ENCODE results near the gene GPX7.

The GPX7 gene

DNA sequence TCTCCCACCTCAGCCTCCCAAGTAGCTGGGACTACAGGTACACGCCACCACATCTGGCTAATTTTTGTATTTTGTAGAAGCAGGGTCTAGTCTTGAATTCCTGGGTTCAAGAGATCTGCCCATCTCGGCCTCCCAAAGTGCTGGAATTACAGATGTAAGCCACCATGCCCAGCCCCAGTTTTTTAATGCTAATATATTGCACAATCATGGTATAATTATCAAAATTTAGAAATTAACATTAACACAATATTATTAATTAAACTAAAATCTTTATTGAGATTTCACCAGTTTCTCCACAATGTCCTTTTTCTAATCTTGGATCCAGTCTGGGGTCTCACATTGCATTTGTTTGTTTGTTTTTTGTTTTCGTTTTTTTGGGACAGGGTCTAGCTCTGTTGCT is 21.9 kb upstream of the GPX7 start:
- TF ChIP-seq POLR2AphosphoS5 (IDR thresholded peaks at IDR 0.05; ENCODE audit: low read depth): no peak
- TF ChIP-seq, protein P1, sequence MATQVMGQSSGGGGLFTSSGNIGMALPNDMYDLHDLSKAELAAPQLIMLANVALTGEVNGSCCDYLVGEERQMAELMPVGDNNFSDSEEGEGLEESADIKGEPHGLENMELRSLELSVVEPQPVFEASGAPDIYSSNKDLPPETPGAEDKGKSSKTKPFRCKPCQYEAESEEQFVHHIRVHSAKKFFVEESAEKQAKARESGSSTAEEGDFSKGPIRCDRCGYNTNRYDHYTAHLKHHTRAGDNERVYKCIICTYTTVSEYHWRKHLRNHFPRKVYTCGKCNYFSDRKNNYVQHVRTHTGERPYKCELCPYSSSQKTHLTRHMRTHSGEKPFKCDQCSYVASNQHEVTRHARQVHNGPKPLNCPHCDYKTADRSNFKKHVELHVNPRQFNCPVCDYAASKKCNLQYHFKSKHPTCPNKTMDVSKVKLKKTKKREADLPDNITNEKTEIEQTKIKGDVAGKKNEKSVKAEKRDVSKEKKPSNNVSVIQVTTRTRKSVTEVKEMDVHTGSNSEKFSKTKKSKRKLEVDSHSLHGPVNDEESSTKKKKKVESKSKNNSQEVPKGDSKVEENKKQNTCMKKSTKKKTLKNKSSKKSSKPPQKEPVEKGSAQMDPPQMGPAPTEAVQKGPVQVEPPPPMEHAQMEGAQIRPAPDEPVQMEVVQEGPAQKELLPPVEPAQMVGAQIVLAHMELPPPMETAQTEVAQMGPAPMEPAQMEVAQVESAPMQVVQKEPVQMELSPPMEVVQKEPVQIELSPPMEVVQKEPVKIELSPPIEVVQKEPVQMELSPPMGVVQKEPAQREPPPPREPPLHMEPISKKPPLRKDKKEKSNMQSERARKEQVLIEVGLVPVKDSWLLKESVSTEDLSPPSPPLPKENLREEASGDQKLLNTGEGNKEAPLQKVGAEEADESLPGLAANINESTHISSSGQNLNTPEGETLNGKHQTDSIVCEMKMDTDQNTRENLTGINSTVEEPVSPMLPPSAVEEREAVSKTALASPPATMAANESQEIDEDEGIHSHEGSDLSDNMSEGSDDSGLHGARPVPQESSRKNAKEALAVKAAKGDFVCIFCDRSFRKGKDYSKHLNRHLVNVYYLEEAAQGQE (IDR thresholded peaks at IDR 0.05; ENCODE audit: insufficient replicate concordance, low read depth): no peak
- no peak for TF ChIP-seq GABPA (IDR thresholded peaks at IDR 0.05; ENCODE audit: low read depth)
- TF ChIP-seq SPI1 (IDR thresholded peaks at IDR 0.05; ENCODE audit: borderline replicate concordance, low read depth): no peak
- TF ChIP-seq, protein P2, sequence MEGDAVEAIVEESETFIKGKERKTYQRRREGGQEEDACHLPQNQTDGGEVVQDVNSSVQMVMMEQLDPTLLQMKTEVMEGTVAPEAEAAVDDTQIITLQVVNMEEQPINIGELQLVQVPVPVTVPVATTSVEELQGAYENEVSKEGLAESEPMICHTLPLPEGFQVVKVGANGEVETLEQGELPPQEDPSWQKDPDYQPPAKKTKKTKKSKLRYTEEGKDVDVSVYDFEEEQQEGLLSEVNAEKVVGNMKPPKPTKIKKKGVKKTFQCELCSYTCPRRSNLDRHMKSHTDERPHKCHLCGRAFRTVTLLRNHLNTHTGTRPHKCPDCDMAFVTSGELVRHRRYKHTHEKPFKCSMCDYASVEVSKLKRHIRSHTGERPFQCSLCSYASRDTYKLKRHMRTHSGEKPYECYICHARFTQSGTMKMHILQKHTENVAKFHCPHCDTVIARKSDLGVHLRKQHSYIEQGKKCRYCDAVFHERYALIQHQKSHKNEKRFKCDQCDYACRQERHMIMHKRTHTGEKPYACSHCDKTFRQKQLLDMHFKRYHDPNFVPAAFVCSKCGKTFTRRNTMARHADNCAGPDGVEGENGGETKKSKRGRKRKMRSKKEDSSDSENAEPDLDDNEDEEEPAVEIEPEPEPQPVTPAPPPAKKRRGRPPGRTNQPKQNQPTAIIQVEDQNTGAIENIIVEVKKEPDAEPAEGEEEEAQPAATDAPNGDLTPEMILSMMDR (IDR thresholded peaks at IDR 0.05; ENCODE audit: insufficient read depth, low read length): no peak
- DNase-seq (ENCODE audit: low read depth in 1 of 2, low spot score in 1 of 2): no peak
- H3K27me3 ChIP-seq (ENCODE audit: insufficient read depth, poor library complexity, severe bottlenecking): no peaks in the 10 kb centered on the region
- H3K27ac ChIP-seq (replicated peaks): no peak overlapping the region
- no peak overlapping the region for H3K4me3 ChIP-seq (replicated peaks; ENCODE audit: insufficient read depth, low read length)

DNA sequence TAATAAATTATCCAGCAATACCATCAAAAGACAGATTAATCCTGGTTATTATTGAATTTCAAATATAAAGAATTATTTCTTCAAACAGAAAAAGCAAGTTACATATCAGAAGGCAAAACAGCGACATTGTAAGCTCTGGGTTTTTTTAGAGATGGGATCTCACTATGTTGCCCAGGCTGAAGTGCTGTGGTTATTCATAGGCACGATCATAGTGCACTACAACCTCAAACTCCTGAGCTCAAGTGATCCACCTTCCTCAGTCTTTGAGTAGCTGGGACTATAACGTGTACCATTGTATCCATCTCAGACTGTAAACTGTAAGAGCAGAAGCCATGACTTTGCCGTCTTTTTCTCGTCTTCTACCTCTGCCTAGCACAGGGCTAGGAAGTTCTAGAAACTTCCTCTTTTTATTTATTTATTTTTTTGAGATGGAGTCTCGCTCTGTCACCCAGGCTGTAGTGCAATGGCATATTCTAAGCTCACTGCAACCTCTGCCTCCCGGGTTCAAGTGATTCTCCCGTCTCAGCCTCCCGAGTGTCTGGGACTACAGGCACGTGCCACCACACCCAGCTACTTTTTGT is 20.0 kb upstream of the GPX7 start:
- no peak overlapping the region for H3K27ac ChIP-seq (replicated peaks)
- H3K27me3 ChIP-seq (ENCODE audit: insufficient read depth, poor library complexity, severe bottlenecking): no peaks in the 10 kb centered on the region
- no peak for DNase-seq (ENCODE audit: low read depth in 1 of 2, low spot score in 1 of 2)
- no peak overlapping the region for H3K4me3 ChIP-seq (replicated peaks; ENCODE audit: insufficient read depth, low read length)
- TF ChIP-seq, protein P2 (IDR thresholded peaks at IDR 0.05; ENCODE audit: insufficient read depth, low read length): no peak
- no peak for TF ChIP-seq POLR2AphosphoS5 (IDR thresholded peaks at IDR 0.05; ENCODE audit: low read depth)
- no peak for TF ChIP-seq SPI1 (IDR thresholded peaks at IDR 0.05; ENCODE audit: borderline replicate concordance, low read depth)
- no peak for TF ChIP-seq GABPA (IDR thresholded peaks at IDR 0.05; ENCODE audit: low read depth)
- TF ChIP-seq, protein P1 (IDR thresholded peaks at IDR 0.05; ENCODE audit: insufficient replicate concordance, low read depth): no peak

DNA sequence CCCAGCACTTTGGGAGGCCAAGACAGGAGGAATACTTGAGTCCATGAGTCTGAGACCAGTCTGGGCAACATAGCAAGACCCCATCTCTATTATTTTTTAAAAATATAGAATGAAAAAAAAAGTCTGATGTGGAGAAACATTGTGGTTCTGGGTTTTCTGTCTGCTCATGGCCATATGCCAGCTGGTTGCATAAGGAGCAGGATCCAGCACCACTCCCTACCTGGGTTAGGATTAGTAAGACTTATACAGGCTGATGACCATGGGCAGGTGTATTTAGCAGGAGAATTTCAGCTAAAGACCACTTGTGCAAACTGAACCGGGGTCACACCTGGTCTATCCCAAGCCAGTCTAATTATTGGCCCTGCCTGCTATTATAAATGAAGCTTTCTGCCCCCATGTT is 16.7 kb upstream of the GPX7 start:
- TF ChIP-seq SPI1 (IDR thresholded peaks at IDR 0.05; ENCODE audit: borderline replicate concordance, low read depth) (no peak), POLR2AphosphoS5 (IDR thresholded peaks at IDR 0.05; ENCODE audit: low read depth) (no peak), GABPA (IDR thresholded peaks at IDR 0.05; ENCODE audit: low read depth) (no peak)
- TF ChIP-seq, protein P1 (IDR thresholded peaks at IDR 0.05; ENCODE audit: insufficient replicate concordance, low read depth): no peak
- TF ChIP-seq, protein P2 (IDR thresholded peaks at IDR 0.05; ENCODE audit: insufficient read depth, low read length): no peak
- no peaks in the 10 kb centered on the region for H3K27me3 ChIP-seq (ENCODE audit: insufficient read depth, poor library complexity, severe bottlenecking)
- no peak overlapping the region for H3K27ac ChIP-seq (replicated peaks)
- no peak for DNase-seq (ENCODE audit: low read depth in 1 of 2, low spot score in 1 of 2)
- no peak overlapping the region for H3K4me3 ChIP-seq (replicated peaks; ENCODE audit: insufficient read depth, low read length)

Measured in HL-60 (cell line).